K562 (cell line): ENCODE data around the gene PLA2G4F. TPM values are rescaled to one million over a fixed set of nuclear protein-coding genes. Genes with fewer than 3 reads are reported as not detected.

ENCODE experiments used
- ATAC-seq: fragments of 200-7000 bp; cut with Tn5 transposase; 3 replicates; pipeline ENCODE4 v1.9.1; 2020; ENCODE audit warnings: moderate library complexity
- BruUV-seq: library from RNA; stranded (reverse); fragments of 400-500 nt; replicated peaks from 2 replicates; lab custom pipeline; 2021; lab: Mats Ljungman, UMichigan
- CTCF ChIA-PET: fragments of 300-600 bp; formaldehyde crosslinking; extraction: SDS; loops from one replicate; lab custom pipeline; 2021; ENCODE audit warnings: low intra/inter-chr PET ratio; lab: Yijun Ruan, JAX
- POLR2A ChIA-PET: fragments of 300-600, 350-650 bp; sonication (Branson Sonifier 250); formaldehyde crosslinking; extraction: SDS; loops from one replicate; lab custom pipeline; 2021; ENCODE audit warnings: antibody characterized with exemption, inconsistent platforms; lab: Yijun Ruan, JAX
- DNase-seq, 4 experiments: peaks; one replicate each; pipeline versions ENCODE4 v3.0.0 to v3.0.0-alpha.2; 2011 to 2018; ENCODE audit warnings: low spot score in 3 of 4, mixed read lengths in 3 of 4; ENCODE audit errors: extremely low read depth in 1 of 4
- FAIRE-seq: peaks from 2 replicates; lab custom pipeline; 2011; peaks lifted over from hg19 to GRCh38; lab: Jason Lieb, UNC
- H2AFZ ChIP-seq: 2 replicates; pipeline ENCODE4 v1.6.0; 2011; ENCODE audit warnings: low read depth, low read length, control low read depth, inconsistent platforms
- H3K27ac ChIP-seq: fragments of 200-600 bp; 3 replicates; pipeline ENCODE4 v1.8.0; 2011; ENCODE audit warnings: low read depth, mild to moderate bottlenecking, control low read depth, inconsistent platforms, low read length, moderate library complexity, mixed read lengths; ENCODE audit errors: extremely low read depth
- H3K27me3 ChIP-seq, 2 experiments: fragments of 300-600 bp in 1 of 2; 2 replicates in 1 of 2; 3 replicates in 1 of 2; pipeline versions ENCODE4 v1.6.0 to v1.8.0; 2011; ENCODE audit warnings: inconsistent platforms in 2 of 2, low read length in 2 of 2, mild to moderate bottlenecking in 1 of 2, mixed read lengths in 1 of 2, moderate library complexity in 1 of 2; ENCODE audit not compliant: control insufficient read depth in 2 of 2, insufficient read depth in 2 of 2
- H3K36me3 ChIP-seq: fragments of 300-600 bp; 3 replicates; pipeline ENCODE4 v1.8.0; 2011; ENCODE audit warnings: mild to moderate bottlenecking, low read length, inconsistent platforms; ENCODE audit not compliant: control insufficient read depth, insufficient read depth
- H3K4me1 ChIP-seq, 2 experiments: fragments of 200-600 bp in 1 of 2; replicated peaks in 1 of 2; 2 replicates in 1 of 2; 3 replicates in 1 of 2; pipeline versions ENCODE4 v1.5.1 to v1.8.0; 2011; ENCODE audit warnings: inconsistent platforms in 2 of 2, low read length in 2 of 2, mild to moderate bottlenecking in 1 of 2, mixed read lengths in 1 of 2, moderate library complexity in 1 of 2; ENCODE audit not compliant: control insufficient read depth in 2 of 2, insufficient read depth in 2 of 2
- H3K4me2 ChIP-seq: 2 replicates; pipeline ENCODE4 v1.6.1; 2011; ENCODE audit warnings: low read length, control low read depth, inconsistent platforms, mixed read lengths; ENCODE audit not compliant: insufficient read depth
- H3K4me3 ChIP-seq: fragments of 200-600 bp; sonication (generic), shearing (Covaris generic); 2 replicates; pipeline ENCODE4 v1.5.1; 2016; ENCODE audit warnings: control low read depth, inconsistent platforms
- H3K79me2 ChIP-seq: fragments of 200-600 bp; 3 replicates; pipeline ENCODE4 v1.8.0; 2011; ENCODE audit warnings: low read length, inconsistent platforms; ENCODE audit not compliant: control insufficient read depth, insufficient read depth
- H3K9ac ChIP-seq, 2 experiments: 2 replicates each; pipeline versions ENCODE4 v1.6.0 to v1.6.1; 2011; ENCODE audit warnings: low read depth in 2 of 2, low read length in 2 of 2, control low read depth in 1 of 2, inconsistent platforms in 1 of 2, mild to moderate bottlenecking in 1 of 2, mixed read lengths in 1 of 2; ENCODE audit not compliant: insufficient read depth in 1 of 2
- H3K9me1 ChIP-seq: one replicate; pipeline ENCODE4 v1.6.0; 2011; ENCODE audit warnings: inconsistent platforms, mild to moderate bottlenecking, low read length, moderate library complexity; ENCODE audit not compliant: control insufficient read depth, insufficient read depth
- H3K9me3 ChIP-seq: replicated peaks from 2 replicates; pipeline ENCODE4 v1.5.1; 2011; ENCODE audit warnings: low read depth, low read length, inconsistent platforms; ENCODE audit not compliant: control insufficient read depth, insufficient read depth
- H4K20me1 ChIP-seq: replicated peaks from 2 replicates; pipeline ENCODE4 v1.6.1; 2011; ENCODE audit warnings: low read length, inconsistent platforms, mixed read lengths; ENCODE audit not compliant: control insufficient read depth, insufficient read depth
- BACH1 ChIP-seq: fragments of 200-800 bp; sonication (Bioruptor generic); IDR thresholded peaks from 2 replicates; pipeline ENCODE4 v1.6.1; 2016; ENCODE audit warnings: missing genetic modification characterization, missing compliant biosample characterization
- CSDE1 ChIP-seq, 2 experiments: fragments of 450-650 bp; IDR thresholded peaks; 2 replicates each; pipeline ENCODE4 v1.6.1; 2016; ENCODE audit warnings: mild to moderate bottlenecking in 1 of 2
- HDGF ChIP-seq: fragments of 450-650 bp; IDR thresholded peaks from 2 replicates; pipeline ENCODE4 v1.6.1; 2016
- HNRNPL ChIP-seq: fragments of 200-400 bp; formaldehyde crosslinking; IDR thresholded peaks from 2 replicates; pipeline ENCODE4 v1.6.1; 2017; ENCODE audit warnings: low read depth, mild to moderate bottlenecking, low read length
- NCOA2 ChIP-seq, 2 experiments: fragments of 450-650 bp; IDR thresholded peaks; 2 replicates each; pipeline ENCODE4 v1.6.1; 2018; ENCODE audit warnings: mild to moderate bottlenecking in 2 of 2, moderate library complexity in 1 of 2; ENCODE audit not compliant: partially characterized antibody in 2 of 2
- PCBP2 ChIP-seq: fragments of 200-400 bp; formaldehyde crosslinking; IDR thresholded peaks from 2 replicates; pipeline ENCODE4 v1.6.1; 2018; ENCODE audit warnings: low read length, low read depth, mild to moderate bottlenecking, moderate library complexity; ENCODE audit not compliant: poor library complexity, severe bottlenecking
- ZFPM2 ChIP-seq: fragments of 250-450 bp; sonication (Bioruptor Pico); IDR thresholded peaks from 2 replicates; pipeline ENCODE4 v1.5.1; 2022; ENCODE audit warnings: mild to moderate bottlenecking
- ZNF133 ChIP-seq: fragments of 250-450 bp; sonication (Bioruptor Pico); IDR thresholded peaks from 2 replicates; pipeline ENCODE4 v1.4.0; 2020; ENCODE audit warnings: mild to moderate bottlenecking
- ZNF253 ChIP-seq: fragments of 250-450 bp; sonication (Bioruptor Pico); conservative IDR thresholded peaks from 2 replicates; pipeline ENCODE4 v1.6.1; 2021; ENCODE audit warnings: mild to moderate bottlenecking
- WGBS: fragments of 100-300 bp; shearing (Covaris generic); methylation state at CpG from one replicate; pipeline ENCODE4 v1.1.6; 2016; ENCODE audit warnings: low coverage, mixed read lengths; ENCODE audit not compliant: insufficient coverage; ENCODE audit errors: missing lambda C conversion rate; 5-methylcytosine and 5-hydroxymethylcytosine counted together
- in situ Hi-C: fragments of 300-500 bp; cut with MboI; formaldehyde crosslinking; loops from 4 replicates; pipeline ENCODE4 v1.15.0; 2018; ENCODE audit warnings: inconsistent platforms, mixed read lengths
- intact Hi-C: fragments of 100-400 bp; cut with micrococcal nuclease; formaldehyde crosslinking; loops from 2 replicates; pipeline ENCODE4 v1.14.2; 2022
- polyA plus RNA-seq, 8 experiments: library from polyadenylated mRNA; depleted of rRNA in 4 of 8; stranded (reverse) in 5 of 8; unstranded in 3 of 8; fragments of >200 nt; fragmentation: Nextera tagmentation in 2 of 8; fragmentation: Illumina TruSeq in 1 of 8; extraction: Ambion mirVana in 2 of 8; extraction: Trizol in 1 of 8; gene quantifications; 2 replicates each; pipeline versions ENCODE4 v1.2.1 to v1.2.3, GENCODE V29; 2011 to 2014; ENCODE audit warnings: inconsistent platforms in 1 of 8, missing spikeins in 1 of 8
- total RNA-seq, 7 experiments: library from RNA; depleted of rRNA in 6 of 7; stranded (reverse); fragments of >200 nt in 6 of 7; fragmentation: Illumina TruSeq in 2 of 7; extraction: Trizol in 2 of 7; gene quantifications; 2 replicates each; pipeline versions ENCODE4 v1.2.1 to v1.2.3, GENCODE V29; 2011 to 2021; ENCODE audit warnings: low replicate concordance in 1 of 7
- TF ChIP-seq, protein P1 (sequence below): sonication (generic); formaldehyde crosslinking; IDR thresholded peaks from 2 replicates; pipeline ENCODE4 v1.8.1; 2022; ENCODE audit warnings: missing genetic modification reagents
- TF ChIP-seq, protein P2 (sequence below): sonication (generic); formaldehyde crosslinking; IDR thresholded peaks from 2 replicates; pipeline ENCODE4 v1.8.0; 2022; ENCODE audit warnings: mild to moderate bottlenecking, missing genetic modification reagents

Gene PLA2G4F
- total and polyA plus RNA-seq, 9 of the 15 experiments (the other 6 are each of a cell fraction or from before 2014, with no cell fraction given), result 0.02 TPM; not detected in 8

DNA sequence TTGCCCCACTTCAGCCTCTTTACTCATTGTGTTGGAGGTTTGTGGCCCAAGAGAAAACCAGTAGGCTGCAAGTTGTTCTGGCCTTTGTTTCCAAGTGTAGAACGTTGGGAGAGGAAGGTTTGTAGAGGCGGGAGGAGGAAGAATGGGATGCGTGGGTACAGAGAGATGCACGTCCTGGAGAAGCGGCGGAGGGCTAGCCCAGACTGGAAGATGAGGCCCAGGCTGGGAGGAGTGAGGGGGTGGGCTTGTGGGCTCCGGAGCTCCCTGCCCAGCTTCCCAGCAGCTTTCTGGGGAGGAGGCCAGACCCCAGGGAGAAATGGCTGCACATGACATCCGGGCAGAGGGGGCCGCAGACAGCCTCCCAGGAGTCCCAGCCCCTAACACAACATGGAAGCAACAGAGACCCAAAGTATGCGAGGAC, 5.3 kb downstream of the PLA2G4F start:
- intact Hi-C loops, result no loop called here
- no peak for DNase-seq
- Histone ChIP-seq H2AFZ (no peak overlapping the region), H3K4me1 (peaks cover 4 to 24% of the 10 kb centered on the region in 2 experiments; a peak in 3 of 5 replicates), H3K27ac (no peak overlapping the region), H3K79me2 (no peaks in the 10 kb centered on the region), H4K20me1 (0 out of 2 replicates have a peak, but pooled peaks cover 7% of the 10 kb centered on the region), H3K9me1 (peaks cover 3% of the 10 kb centered on the region), H3K4me2 (no peak overlapping the region), H3K4me3 (no peak overlapping the region), H3K9ac (no peak overlapping the region)
- WGBS, result 25% methylated on average over 6 of the region's 10 CpGs
- no TSS peak for BruUV-seq
- CTCF ChIA-PET, result no interaction called here
- in situ Hi-C loops, result no loop called here
- FAIRE-seq, result no peak
- TF ChIP-seq HDGF (no peak), BACH1 (tag) (no peak)
- TF ChIP-seq, all 486 proteins: peak for 0
- Histone ChIP-seq H3K27me3 (peaks cover 1 to 41% of the 10 kb centered on the region in 2 experiments; a peak in 4 of 5 replicates), H3K9me3 (no peaks in the 10 kb centered on the region), H3K36me3 (no peaks in the 10 kb centered on the region)
- POLR2A ChIA-PET, result no interaction called here
- no peak for ATAC-seq

DNA sequence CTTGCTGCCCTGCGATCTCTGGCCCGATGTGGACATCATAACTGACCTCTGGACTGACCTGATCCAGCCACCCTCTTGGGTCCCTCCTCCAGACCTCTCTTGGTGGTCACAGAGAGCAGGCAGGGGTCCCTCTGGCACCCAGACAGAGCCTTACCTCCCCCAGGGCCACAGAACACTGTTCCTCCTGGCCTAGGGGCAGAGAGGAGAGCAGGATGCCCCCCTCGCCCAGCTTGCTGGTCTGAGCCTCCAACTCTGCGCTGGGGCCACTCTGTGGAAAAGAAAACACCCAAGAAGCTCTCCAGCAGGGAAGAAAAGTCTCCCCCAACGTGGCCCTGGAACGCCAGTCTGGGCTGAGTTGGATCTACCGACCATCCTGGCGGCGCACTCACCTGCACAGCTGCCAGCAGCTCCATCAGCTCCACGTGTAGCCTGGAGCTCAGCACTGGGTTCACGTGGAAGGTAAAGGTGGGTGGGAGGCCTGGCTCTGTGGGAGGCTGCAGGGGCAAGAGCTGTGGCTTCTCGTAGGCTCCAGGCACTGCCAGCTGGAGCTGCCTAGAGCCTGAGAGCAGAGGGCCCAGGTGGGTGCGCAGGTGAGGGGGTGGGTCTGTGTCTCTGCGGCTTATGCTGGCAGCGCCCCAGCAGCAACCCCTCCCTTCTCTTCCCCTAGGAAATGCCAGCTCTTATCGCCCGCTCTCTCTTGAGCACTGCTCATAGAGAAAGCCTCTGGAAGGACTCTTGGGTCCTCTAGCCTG, 6.0 kb downstream of the PLA2G4F start:
- Histone ChIP-seq H3K36me3 (no peaks in the 10 kb centered on the region), H3K79me2 (no peaks in the 10 kb centered on the region), H3K9me1 (peaks cover 3% of the 10 kb centered on the region), H3K4me1 (peaks cover 0 to 25% of the 10 kb centered on the region in 2 experiments; a peak in 3 of 5 replicates), H3K27ac (no peak overlapping the region), H3K4me2 (no peak overlapping the region), H2AFZ (no peak overlapping the region), H3K27me3 (peaks cover 8 to 48% of the 10 kb centered on the region in 2 experiments; a peak in 4 of 5 replicates), H3K9me3 (no peaks in the 10 kb centered on the region), H3K9ac (peak overlapping the region in 1 of 2 experiments; percentile 21; a peak in 1 of 4 replicates), H3K4me3 (no peak overlapping the region), H4K20me1 (0 out of 2 replicates have a peak, but pooled peaks cover 9% of the 10 kb centered on the region)
- FAIRE-seq, result no peak
- intact Hi-C loops, result no loop called here
- no peak for DNase-seq
- WGBS, result 20% methylated on average over 13 of the region's 17 CpGs
- no TSS peak for BruUV-seq
- no peak for ATAC-seq
- CTCF ChIA-PET, result no interaction called here
- in situ Hi-C loops, result no loop called here
- POLR2A ChIA-PET, result no interaction called here
- TF ChIP-seq, protein P1, sequence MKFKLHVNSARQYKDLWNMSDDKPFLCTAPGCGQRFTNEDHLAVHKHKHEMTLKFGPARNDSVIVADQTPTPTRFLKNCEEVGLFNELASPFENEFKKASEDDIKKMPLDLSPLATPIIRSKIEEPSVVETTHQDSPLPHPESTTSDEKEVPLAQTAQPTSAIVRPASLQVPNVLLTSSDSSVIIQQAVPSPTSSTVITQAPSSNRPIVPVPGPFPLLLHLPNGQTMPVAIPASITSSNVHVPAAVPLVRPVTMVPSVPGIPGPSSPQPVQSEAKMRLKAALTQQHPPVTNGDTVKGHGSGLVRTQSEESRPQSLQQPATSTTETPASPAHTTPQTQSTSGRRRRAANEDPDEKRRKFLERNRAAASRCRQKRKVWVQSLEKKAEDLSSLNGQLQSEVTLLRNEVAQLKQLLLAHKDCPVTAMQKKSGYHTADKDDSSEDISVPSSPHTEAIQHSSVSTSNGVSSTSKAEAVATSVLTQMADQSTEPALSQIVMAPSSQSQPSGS (CRISPR knock-in tag), result no peak
- TF ChIP-seq NCOA2 (IDR thresholded peaks at IDR 0.05; ENCODE audit: partially characterized antibody in 2 of 2), result no peak
- no peak for TF ChIP-seq ZNF253 (CRISPR knock-in tag)
- no peak for TF ChIP-seq ZNF133
- TF ChIP-seq HNRNPL, result no peak
- TF ChIP-seq PCBP2, result no peak
- no peak for TF ChIP-seq ZFPM2 (CRISPR knock-in tag)
- no peak for TF ChIP-seq CSDE1 (IDR thresholded peaks at IDR 0.05)
- TF ChIP-seq, protein P2, sequence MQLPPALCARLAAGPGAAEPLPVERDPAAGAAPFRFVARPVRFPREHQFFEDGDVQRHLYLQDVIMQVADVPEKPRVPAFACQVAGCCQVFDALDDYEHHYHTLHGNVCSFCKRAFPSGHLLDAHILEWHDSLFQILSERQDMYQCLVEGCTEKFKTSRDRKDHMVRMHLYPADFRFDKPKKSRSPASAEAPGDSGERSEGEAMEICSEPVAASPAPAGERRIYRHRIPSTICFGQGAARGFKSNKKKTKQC (CRISPR knock-in tag), result no peak
